Transverse colon (tissue), 4 donors: Measurements from ENCODE around the gene CACFD1.

Experiments
- CTCF ChIP-seq, 5 experiments: fragments of 200-600 bp in 3 of 5; fragments of 450-650 bp in 2 of 5; sonication (generic) in 3 of 5; IDR thresholded peaks; 1 replicate in 2 of 5; 2 replicates in 3 of 5; pipeline ENCODE4 v1.5.1; 2016 to 2017; ENCODE audit warnings: antibody characterized with exemption in 5 of 5, inconsistent platforms in 3 of 5, mild to moderate bottlenecking in 2 of 5, moderate library complexity in 1 of 5
- EP300 ChIP-seq: sonication (generic); formaldehyde crosslinking; IDR thresholded peaks from one replicate; pipeline ENCODE4 v1.6.1; 2017; ENCODE audit warnings: antibody characterized with exemption, low read depth
- POLR2A ChIP-seq: fragments of 450-650 bp; IDR thresholded peaks from one replicate; pipeline ENCODE4 v1.6.1; 2016; ENCODE audit warnings: antibody characterized with exemption, mild to moderate bottlenecking, moderate library complexity
- POLR2AphosphoS5 ChIP-seq, 3 donors: sonication (generic); formaldehyde crosslinking; IDR thresholded peaks; one replicate each; pipeline ENCODE4 v1.6.1; 2016; ENCODE audit warnings: antibody characterized with exemption in 3 of 3

- TF ChIP-seq POLR2A (no peak), POLR2AphosphoS5 (IDR thresholded peaks at IDR 0.05) (no peak), CTCF (IDR thresholded peaks at IDR 0.05) (no peak), EP300 (no peak)
Measured at GRCh38 chr9:133429214-133429613, 30.6 kb upstream of the CACFD1 start.
